HG03460 (cell line): ENCODE data around the gene METTL15.
"Not testable (repeated sequence)": the region's sequence is repeated elsewhere in the genome, so short reads cannot be mapped to it uniquely, and the experiment has no call there.

Source experiments
- ATAC-seq: cut with Tn5 transposase; IDR thresholded peaks from one replicate; pipeline ENCODE4 v1.9.1; 2021; ENCODE audit not compliant: unreplicated experiment

METTL15 gene

GRCh38 chr11:28289444-28289843 lies 181.3 kb downstream of the METTL15 start:
- no peak for ATAC-seq

DNA sequence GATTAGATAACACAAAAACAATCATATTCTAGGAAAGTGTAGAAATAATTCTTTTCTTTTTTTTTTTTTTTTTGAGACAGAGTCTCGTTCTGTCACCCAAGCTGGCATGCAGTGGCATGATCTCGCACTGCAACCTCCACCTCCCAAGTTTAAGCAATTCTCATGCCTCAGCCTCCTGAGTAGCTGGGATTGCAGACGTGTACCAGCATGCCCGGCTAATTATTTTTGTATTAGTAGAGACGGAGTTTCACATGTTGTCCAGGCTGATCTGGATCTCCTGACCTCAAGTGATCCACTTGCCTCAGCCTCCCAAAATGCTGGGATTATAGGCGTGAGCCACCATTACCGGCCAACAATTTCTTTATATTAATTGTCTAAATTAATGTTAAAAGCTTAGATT lies 182.8 kb downstream of the METTL15 start:
- ATAC-seq: not testable (repeated sequence)

GRCh38 chr11:28296426-28296825 lies 188.2 kb downstream of the METTL15 start:
- peak; percentile 98 for ATAC-seq

DNA sequence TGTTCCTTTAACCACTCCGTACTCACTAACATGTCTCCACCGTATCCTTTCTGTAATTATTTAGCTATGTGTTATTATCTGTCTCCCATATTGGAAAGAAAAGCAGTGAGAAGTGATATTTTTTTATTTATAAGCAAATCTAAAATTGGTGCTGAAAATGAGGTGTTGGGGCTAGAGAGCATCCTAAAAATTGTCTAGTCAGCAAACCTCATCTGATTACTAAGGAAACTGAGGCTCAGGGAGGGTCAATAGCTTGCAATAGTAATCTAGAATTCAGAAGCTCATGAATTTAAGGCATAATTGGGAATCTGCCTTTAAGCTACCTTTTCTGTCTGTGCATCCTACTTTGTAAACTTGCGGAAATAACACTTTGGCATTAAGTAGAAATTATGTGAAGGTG lies 190.0 kb downstream of the METTL15 start:
- ATAC-seq: no peak

DNA sequence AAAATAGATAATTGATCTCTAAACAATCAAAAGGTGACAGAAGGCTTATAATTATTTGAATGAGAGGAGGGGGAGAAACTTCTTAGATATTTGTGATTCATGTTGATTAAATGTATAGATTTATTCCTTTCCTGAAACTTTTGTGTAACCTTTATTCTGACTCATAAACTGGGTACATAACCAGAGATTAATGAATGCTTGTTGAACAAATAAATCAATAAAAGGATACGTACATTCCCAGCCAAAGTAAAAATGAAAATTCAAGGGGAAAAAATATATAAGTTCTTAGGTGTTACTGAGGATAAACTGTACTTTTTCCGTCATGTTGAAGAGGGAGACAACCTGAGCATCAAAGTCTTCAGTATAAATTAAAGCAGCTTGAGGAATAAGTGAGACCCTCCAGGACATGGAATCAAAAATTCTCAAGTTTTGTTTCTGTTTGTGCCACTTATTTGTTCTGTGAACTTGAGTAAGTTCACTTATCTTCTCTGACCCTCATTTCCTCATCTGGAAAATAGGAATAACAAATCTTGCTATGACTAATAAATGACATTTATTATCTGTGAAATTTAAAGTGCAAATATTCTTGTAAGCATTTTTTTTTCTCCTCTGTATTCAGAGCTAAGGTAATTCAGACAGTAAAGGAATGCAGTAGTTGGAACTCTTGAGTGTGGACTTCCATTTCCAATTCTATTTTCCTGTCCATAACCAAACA lies 195.4 kb downstream of the METTL15 start:
- ATAC-seq: no peak

DNA sequence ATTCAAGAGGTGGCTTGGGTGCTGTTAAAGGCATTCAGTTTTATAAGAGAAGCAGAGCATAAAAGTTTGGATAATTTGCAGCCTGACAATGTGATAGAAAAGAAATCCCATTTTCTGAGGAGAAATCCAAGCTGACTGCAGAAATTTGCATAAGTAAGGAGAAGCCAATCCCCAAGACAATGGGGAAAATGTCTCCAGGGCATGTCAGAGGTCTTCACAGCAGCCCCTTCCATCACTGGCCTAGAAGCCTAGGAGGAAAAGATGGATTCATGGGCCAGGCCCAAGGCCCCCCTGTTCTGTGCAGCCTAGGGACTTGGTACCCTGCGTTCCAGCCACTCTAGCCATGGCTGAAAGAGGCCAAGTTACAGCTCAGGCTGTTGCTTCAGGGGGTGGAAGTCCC lies 207.3 kb downstream of the METTL15 start:
- ATAC-seq: no peak

- no peak for ATAC-seq
Observed at GRCh38 chr11:28318871-28319270, 210.7 kb downstream of the METTL15 start.

DNA sequence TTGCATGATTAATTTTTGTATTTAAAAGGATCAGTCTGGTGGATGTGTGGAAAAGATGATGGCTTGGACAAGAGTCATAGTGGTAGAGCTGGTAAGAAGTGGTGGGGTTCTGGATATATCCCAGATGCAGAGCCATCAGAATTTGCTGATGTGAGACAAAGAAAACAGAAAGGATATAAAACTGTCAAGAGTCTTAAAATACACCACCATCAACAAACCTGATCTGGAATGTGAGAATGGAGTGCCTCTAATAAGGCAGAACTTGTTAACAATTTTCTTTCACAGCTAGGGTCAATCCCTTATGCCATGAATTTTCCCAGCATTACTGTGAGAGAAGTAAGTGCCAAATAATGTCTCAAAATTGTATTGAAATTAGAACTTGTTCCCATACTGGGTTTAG lies 215.4 kb downstream of the METTL15 start:
- no peak for ATAC-seq

- not testable (repeated sequence) for ATAC-seq
Observed at GRCh38 chr11:28332393-28332792, 224.2 kb downstream of the METTL15 start.

GRCh38 chr11:28337701-28338100 lies 229.5 kb downstream of the METTL15 start:
- no peak for ATAC-seq

DNA sequence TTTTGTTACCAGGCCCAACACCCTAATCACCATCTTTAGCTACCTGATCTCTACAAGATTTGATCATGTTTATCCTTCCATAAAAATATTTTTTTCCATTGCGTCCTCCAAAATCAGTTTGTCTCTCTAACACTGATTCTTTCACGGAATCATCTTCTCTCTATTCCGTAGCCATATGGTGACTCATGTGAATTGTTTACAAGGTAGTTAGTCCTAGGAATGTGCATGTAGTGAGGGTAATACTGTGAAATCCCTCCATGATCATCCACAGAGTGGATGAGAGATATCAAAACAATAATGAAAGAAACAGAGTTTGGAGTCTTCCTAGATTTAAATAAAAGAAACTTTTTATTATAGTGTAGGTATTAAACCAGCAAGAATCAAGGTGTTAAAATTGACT lies 230.2 kb downstream of the METTL15 start:
- ATAC-seq: no peak

DNA sequence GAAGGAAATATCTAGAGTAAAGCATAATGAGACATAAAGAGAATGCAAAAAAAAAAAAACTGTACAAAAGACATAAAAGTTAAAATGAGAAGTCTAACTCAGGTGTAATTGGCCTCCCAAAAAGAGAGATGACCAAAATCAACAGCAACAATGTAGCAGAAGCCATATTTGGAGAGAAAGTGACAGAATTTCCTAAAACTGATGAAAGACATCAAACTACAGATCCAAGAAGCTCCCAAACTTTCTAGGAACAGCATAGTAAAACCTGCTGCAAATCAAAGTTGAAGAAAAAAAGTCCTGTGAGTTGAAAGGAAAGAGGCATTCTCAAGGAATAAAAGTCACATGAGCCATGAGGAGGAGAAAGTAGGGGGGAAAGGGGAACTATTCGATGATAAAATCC lies 231.3 kb downstream of the METTL15 start:
- no peak for ATAC-seq

GRCh38 chr11:28342716-28343115 lies 234.5 kb downstream of the METTL15 start:
- ATAC-seq: no peak

GRCh38 chr11:28343304-28344233 lies 235.4 kb downstream of the METTL15 start:
- no peak for ATAC-seq

DNA sequence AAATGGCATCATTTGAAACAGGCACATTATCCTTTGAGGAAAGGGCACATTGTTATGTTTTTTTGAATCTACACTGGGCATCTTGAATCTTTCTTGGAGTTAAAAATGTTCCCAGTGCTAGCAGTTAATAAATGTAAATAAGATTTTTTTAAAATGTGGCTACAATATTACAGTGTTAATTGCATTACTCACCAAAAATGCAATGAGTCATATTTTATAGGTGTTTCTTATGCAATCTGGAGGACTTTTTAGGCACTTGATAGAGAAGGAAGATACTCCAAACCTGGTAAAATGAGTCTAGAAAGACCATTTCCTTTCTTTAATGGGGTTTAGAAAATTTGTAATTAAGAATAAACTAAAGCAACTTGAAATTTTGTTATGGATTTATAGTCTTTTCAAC lies 238.0 kb downstream of the METTL15 start:
- no peak for ATAC-seq

GRCh38 chr11:28346721-28347120 lies 238.5 kb downstream of the METTL15 start:
- ATAC-seq: no peak

GRCh38 chr11:28347371-28347770 lies 239.2 kb downstream of the METTL15 start:
- ATAC-seq: no peak

DNA sequence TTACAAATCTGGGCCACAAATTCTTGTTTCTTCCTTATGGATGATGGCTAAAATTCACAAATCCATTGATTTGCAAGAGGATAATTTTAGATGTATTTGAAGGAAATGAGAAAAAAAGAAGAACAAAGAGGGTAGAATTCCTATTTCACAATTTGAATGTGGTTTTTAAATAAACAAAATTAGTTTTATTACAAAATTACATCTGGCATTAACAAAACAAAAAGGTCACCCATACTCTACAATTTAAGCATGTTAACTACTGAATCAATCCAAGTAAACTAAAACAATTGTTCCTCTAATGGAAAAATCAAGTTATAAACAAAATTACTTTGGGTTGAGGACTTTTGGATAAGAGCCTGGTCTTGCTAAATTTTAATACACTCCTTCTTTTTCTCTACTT lies 242.0 kb downstream of the METTL15 start:
- no peak for ATAC-seq

- no peak for ATAC-seq
Observed at GRCh38 chr11:28353991-28354390, 245.8 kb downstream of the METTL15 start.

GRCh38 chr11:28366549-28367346 lies 258.6 kb downstream of the METTL15 start:
- ATAC-seq: no peak

GRCh38 chr11:28378095-28378494 lies 269.9 kb downstream of the METTL15 start:
- ATAC-seq: not testable (repeated sequence)
